ENCODE results near the gene DTNB.

- no peak for TF ChIP-seq REST (IDR thresholded peaks at IDR 0.05; ENCODE audit: low read depth)
- no peak for TF ChIP-seq MAX (IDR thresholded peaks at IDR 0.05)
Observed at GRCh38 chr2:25363733-25364132, 309.6 kb downstream of the DTNB start.
